Mesendoderm (in vitro differentiated cells): Measurements from ENCODE around the gene ACER1.
A peak's percentile ranks its signal among the peaks of the same experiment; 100 is the strongest.

ENCODE experiments used
- DNase-seq: peaks from one replicate; pipeline ENCODE4 v3.0.0; 2013
- H2AK5ac ChIP-seq: 2 replicates; pipeline ENCODE4 v1.6.1; 2013; ENCODE audit warnings: low read length, inconsistent platforms
- H2BK120ac ChIP-seq: 2 replicates; pipeline ENCODE4 v1.6.1; 2013; ENCODE audit warnings: low read depth, mild to moderate bottlenecking, low read length, moderate library complexity, mixed read lengths
- H2BK15ac ChIP-seq: replicated peaks from 2 replicates; pipeline ENCODE4 v1.6.1; 2013; ENCODE audit warnings: low read depth, mild to moderate bottlenecking, moderate library complexity
- H2BK5ac ChIP-seq: 2 replicates; pipeline ENCODE4 v1.6.1; 2013; ENCODE audit warnings: low read length, inconsistent platforms
- H3K18ac ChIP-seq: 2 replicates; pipeline ENCODE4 v1.6.1; 2013; ENCODE audit warnings: mild to moderate bottlenecking, low read length, mixed read lengths
- H3K23ac ChIP-seq: one replicate; pipeline ENCODE4 v1.6.1; 2013; ENCODE audit warnings: low read length
- H3K27ac ChIP-seq: 2 replicates; pipeline ENCODE4 v1.5.1; 2013; ENCODE audit warnings: low read depth, mild to moderate bottlenecking, inconsistent platforms, low read length, moderate library complexity
- H3K27me3 ChIP-seq: 2 replicates; pipeline ENCODE4 v1.6.1; 2013; ENCODE audit warnings: low read length, control low read depth, mild to moderate bottlenecking, inconsistent platforms; ENCODE audit not compliant: insufficient read depth, poor library complexity
- H3K36me3 ChIP-seq: 2 replicates; pipeline ENCODE4 v1.6.1; 2013; ENCODE audit warnings: low read length, inconsistent platforms; ENCODE audit not compliant: control insufficient read depth, insufficient read depth
- H3K4ac ChIP-seq: one replicate; pipeline ENCODE4 v1.6.1; 2013; ENCODE audit warnings: low read depth, mild to moderate bottlenecking, low read length, moderate library complexity
- H3K4me1 ChIP-seq: 2 replicates; pipeline ENCODE4 v1.6.1; 2013; ENCODE audit warnings: low read depth, low read length, inconsistent platforms; ENCODE audit not compliant: control insufficient read depth
- H3K4me2 ChIP-seq: 2 replicates; pipeline ENCODE4 v1.6.1; 2013; ENCODE audit warnings: low read length
- H3K4me3 ChIP-seq: 2 replicates; pipeline ENCODE4 v1.5.1; 2013; ENCODE audit warnings: mild to moderate bottlenecking, low read length
- H3K56ac ChIP-seq: one replicate; pipeline ENCODE4 v1.6.1; 2013; ENCODE audit warnings: low read length
- H3K79me1 ChIP-seq: 2 replicates; pipeline ENCODE4 v1.6.1; 2013; ENCODE audit warnings: low read length, inconsistent platforms
- H3K79me2 ChIP-seq: 2 replicates; pipeline ENCODE4 v1.6.1; 2013; ENCODE audit warnings: mild to moderate bottlenecking, low read length; ENCODE audit not compliant: control insufficient read depth, insufficient read depth
- H3K9ac ChIP-seq: 2 replicates; pipeline ENCODE4 v1.6.1; 2013; ENCODE audit warnings: low read length, inconsistent platforms
- H4K5ac ChIP-seq: one replicate; pipeline ENCODE4 v1.6.1; 2013; ENCODE audit warnings: low read length
- H4K8ac ChIP-seq: one replicate; pipeline ENCODE4 v1.6.1; 2013; ENCODE audit warnings: low read depth, mild to moderate bottlenecking, control low read depth, low read length, moderate library complexity
- WGBS: extraction: QIAGEN DNeasy Blood & Tissue Kit; methylation state at CpG from one replicate; pipeline ENCODE4 v1.1.7; 2013; ENCODE audit warnings: low lambda C conversion rate, missing lambda C conversion rate; ENCODE audit not compliant: insufficient coverage; ENCODE audit errors: extremely low coverage; 5-methylcytosine and 5-hydroxymethylcytosine counted together

The ACER1 gene

DNA sequence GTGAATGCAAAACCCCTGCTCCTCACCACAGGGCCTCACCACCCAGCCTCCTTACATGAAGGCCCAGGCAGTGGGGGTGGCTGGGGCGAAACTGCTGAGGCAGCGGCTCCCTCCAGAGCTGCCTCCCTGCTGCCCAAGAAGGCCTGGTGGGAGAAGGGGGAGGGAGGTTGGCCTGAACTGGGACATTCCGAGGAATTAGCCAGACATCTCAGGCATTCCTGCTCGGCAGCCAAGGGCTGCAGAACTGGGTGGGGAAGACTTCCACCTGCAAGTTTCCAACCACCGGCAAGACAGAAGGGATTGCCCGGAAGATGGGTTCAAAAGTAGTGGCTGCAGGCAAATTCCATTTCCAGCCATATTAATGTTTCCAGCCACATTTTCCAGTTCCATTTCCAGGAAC lies 44.6 kb upstream of the ACER1 start:
- Histone ChIP-seq H3K4me1 (peaks cover 3% of the 10 kb centered on the region), H3K56ac (no peak overlapping the region), H3K27ac (no peak overlapping the region), H3K4me2 (no peak overlapping the region), H3K9ac (no peak overlapping the region), H3K79me1 (no peaks in the 10 kb centered on the region), H3K27me3 (no peaks in the 10 kb centered on the region), H3K79me2 (no peaks in the 10 kb centered on the region), H2BK120ac (no peak overlapping the region), H3K18ac (no peak overlapping the region), H3K23ac (no peak overlapping the region), H3K36me3 (peaks cover 12% of the 10 kb centered on the region), H3K4me3 (no peak overlapping the region), H4K5ac (no peak overlapping the region), H2AK5ac (no peak overlapping the region), H2BK5ac (no peak overlapping the region), H4K8ac (no peak overlapping the region), H3K4ac (no peak overlapping the region), H2BK15ac (no peak overlapping the region)
- peak; percentile 88 for DNase-seq
- WGBS: no CpG with 5 or more reads among the region's 6 CpGs

DNA sequence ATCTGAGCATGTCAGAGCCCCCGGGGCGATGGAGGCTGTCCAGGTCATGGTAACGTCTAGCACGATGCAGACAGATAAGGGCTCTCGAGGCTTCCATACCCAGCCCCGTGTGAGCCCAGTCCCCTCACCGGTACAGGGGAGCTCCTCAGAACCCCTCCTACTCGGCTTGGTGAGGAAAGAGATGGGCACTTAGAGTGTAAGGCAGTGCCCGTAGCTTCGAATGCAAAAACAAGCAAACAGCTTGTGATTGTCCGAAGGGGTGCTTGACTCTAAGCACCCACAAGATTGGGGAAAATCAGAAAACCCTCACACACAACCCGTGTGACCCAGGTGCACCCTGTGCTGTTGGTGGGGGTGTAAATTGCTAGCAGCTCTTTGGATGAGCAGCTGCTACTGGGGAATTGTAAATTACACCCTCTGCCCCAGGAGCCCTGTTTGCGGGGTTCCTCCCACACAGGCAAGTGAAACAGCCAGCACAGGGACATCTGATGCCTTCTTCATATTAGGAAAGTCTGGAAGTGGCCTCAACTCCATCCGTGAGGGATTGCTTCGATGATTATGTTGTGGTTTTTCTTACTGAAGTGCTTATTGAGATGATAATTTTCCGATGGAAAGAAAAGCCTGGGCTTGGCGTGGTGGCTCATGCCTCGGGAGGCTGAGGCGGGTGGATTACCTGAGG lies 43.2 kb upstream of the ACER1 start:
- H3K79me2 ChIP-seq: no peaks in the 10 kb centered on the region
- no peak overlapping the region for H3K4me3 ChIP-seq
- DNase-seq: no peak
- no peak overlapping the region for H2BK15ac ChIP-seq
- H3K18ac ChIP-seq: no peak overlapping the region
- no peak overlapping the region for H2BK5ac ChIP-seq
- no peaks in the 10 kb centered on the region for H3K27me3 ChIP-seq
- H3K79me1 ChIP-seq: no peaks in the 10 kb centered on the region
- H4K5ac ChIP-seq: no peak overlapping the region
- H3K4ac ChIP-seq: no peak overlapping the region
- no peak overlapping the region for H2BK120ac ChIP-seq
- H4K8ac ChIP-seq: no peak overlapping the region
- no peak overlapping the region for H3K27ac ChIP-seq
- no peak overlapping the region for H3K4me2 ChIP-seq
- WGBS: no CpG with 5 or more reads among the region's 19 CpGs
- peaks cover 4% of the 10 kb centered on the region for H3K4me1 ChIP-seq
- H3K23ac ChIP-seq: no peak overlapping the region
- H3K36me3 ChIP-seq: peaks cover 12% of the 10 kb centered on the region
- H3K9ac ChIP-seq: no peak overlapping the region
- H2AK5ac ChIP-seq: no peak overlapping the region
- H3K56ac ChIP-seq: no peak overlapping the region

DNA sequence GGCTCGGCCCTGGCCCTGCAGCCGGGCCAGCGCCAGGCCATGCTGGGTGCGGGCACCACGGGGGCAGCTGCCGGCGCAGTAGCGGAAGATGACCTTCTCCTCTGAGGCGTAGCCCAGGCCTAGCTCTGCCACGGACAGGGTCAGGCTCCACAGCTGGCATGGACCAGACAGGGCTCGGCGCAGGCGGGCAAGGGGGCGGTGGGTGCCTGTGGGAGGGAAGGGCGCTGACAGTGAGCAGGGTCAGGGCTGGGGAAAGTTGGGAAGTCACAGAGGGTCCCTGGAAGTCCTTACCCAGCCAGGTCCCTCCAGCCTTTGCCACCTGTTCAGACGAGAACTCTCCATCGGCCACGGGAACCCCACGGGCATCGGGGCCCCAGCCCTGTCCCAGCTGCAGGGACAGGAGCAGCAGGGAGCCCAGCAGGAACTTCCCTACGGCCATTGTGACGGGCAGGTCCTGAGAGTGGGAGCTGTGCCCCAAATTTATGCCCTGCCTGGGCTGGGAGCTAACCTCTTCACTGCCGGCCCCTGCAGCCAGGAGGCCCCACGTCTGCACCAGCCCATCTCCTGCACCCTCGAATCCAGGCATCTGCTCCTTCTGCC lies 42.1 kb upstream of the ACER1 start, which contains the start of gene PSPN:
TSS of gene PSPN (minus strand) at position 523 of the 600 bp plus-strand sequence. CDS start at position 439, 84 bp downstream.
- WGBS: no CpG with 5 or more reads among the region's 25 CpGs
- H3K18ac ChIP-seq: no peak within 1 kb of the TSS

DNA sequence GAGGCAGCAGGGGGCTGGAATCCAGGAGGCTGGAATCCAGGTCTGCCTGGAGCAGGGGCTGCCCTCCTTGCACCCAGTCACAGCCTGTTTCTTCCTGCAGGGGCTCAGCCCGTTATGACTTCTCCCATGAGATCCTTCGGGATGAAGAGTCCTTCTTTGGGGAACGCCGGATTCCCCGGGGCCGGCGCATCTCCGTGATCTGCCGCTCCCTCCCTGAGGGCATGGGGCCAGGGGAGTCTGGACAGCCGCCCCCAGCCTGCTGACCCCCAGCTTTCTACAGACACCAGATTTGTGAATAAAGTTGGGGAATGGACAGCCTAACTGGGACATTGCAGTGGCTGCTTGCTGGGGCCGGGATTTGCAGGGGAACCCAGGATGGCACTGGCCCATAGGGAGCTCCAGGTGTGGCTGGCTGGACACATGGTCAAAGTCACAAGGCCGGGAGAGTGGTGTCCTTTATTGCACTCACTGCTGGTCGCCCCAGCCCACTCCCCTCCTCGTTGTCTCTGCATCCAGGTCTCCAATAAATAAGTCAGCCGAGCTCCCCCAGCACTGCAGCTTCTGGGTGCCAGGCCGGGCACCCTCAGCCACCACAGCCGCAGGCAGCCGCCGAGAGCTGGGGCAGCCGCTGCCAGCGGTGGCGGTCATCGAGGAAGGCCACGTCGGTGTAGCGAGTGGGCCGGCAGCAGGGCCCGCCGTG lies 41.4 kb upstream of the ACER1 start:
- WGBS: no CpG with 5 or more reads among the region's 29 CpGs
- Histone ChIP-seq H2BK5ac (no peak overlapping the region), H3K4ac (no peak overlapping the region), H2AK5ac (no peak overlapping the region), H2BK15ac (no peak overlapping the region), H3K18ac (no peak overlapping the region), H4K5ac (no peak overlapping the region), H3K27ac (no peak overlapping the region), H4K8ac (no peak overlapping the region), H3K4me2 (no peak overlapping the region), H3K79me2 (no peaks in the 10 kb centered on the region), H3K4me3 (no peak overlapping the region), H3K36me3 (peaks cover 3% of the 10 kb centered on the region), H3K4me1 (peaks cover 4% of the 10 kb centered on the region), H3K27me3 (no peaks in the 10 kb centered on the region), H2BK120ac (no peak overlapping the region), H3K9ac (no peak overlapping the region), H3K79me1 (no peaks in the 10 kb centered on the region), H3K23ac (no peak overlapping the region), H3K56ac (no peak overlapping the region)
- DNase-seq: no peak

More for the DNA sequence above, 42.1 kb upstream of the ACER1 start, which contains the start of gene PSPN:
- Histone ChIP-seq H2BK5ac (no peak within 1 kb of the TSS), H3K23ac (no peak within 1 kb of the TSS), H2BK15ac (no peak within 1 kb of the TSS), H3K4ac (no peak within 1 kb of the TSS), H3K79me2 (no peaks in the 10 kb centered on the region), H3K56ac (no peak within 1 kb of the TSS), H3K4me3 (no peak within 1 kb of the TSS), H3K27ac (no peak within 1 kb of the TSS), H3K9ac (no peak within 1 kb of the TSS), H3K36me3 (peaks cover 9% of the 10 kb centered on the region), H3K4me1 (peaks cover 4% of the 10 kb centered on the region), H2BK120ac (no peak within 1 kb of the TSS), H4K8ac (no peak within 1 kb of the TSS), H4K5ac (no peak within 1 kb of the TSS), H2AK5ac (no peak within 1 kb of the TSS), H3K27me3 (no peaks in the 10 kb centered on the region), H3K4me2 (no peak within 1 kb of the TSS), H3K79me1 (no peaks in the 10 kb centered on the region)
- no peak for DNase-seq

DNA sequence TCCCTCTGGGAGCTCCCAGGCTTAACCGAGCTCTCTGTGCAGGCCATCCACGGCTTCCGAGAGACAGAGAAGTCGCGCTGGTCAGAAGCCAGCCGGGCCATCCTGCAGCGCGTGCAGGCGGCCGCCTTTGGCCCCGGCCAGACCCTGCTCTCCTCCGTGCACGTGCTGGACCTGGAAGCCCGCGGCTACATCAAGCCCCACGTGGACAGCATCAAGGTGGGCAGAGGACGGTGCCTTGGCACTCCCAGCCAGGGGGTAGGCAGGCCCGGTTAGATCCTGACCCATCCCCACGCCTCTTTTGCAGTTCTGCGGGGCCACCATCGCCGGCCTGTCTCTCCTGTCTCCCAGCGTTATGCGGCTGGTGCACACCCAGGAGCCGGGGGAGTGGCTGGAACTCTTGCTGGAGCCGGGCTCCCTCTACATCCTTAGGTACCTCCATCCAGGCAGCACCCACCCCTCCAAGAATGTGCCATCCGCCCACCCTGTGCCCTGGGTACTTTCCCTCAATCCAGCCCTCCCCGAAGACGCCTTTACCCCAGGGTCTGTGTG lies 40.8 kb upstream of the ACER1 start:
- no peak overlapping the region for H3K18ac ChIP-seq
- H2BK5ac ChIP-seq: no peak overlapping the region
- peak overlapping the region; percentile 48 for H3K27ac ChIP-seq
- H4K8ac ChIP-seq: no peak overlapping the region
- WGBS: no CpG with 5 or more reads among the region's 29 CpGs
- no peak overlapping the region for H4K5ac ChIP-seq
- H3K23ac ChIP-seq: no peak overlapping the region
- no peaks in the 10 kb centered on the region for H3K36me3 ChIP-seq
- peak overlapping the region; percentile 68 for H3K9ac ChIP-seq
- DNase-seq: no peak
- no peak overlapping the region for H2BK15ac ChIP-seq
- no peaks in the 10 kb centered on the region for H3K79me2 ChIP-seq
- H3K79me1 ChIP-seq: no peaks in the 10 kb centered on the region
- no peaks in the 10 kb centered on the region for H3K27me3 ChIP-seq
- no peak overlapping the region for H3K4me2 ChIP-seq
- H2AK5ac ChIP-seq: peak overlapping the region; percentile 38
- H3K4me1 ChIP-seq: peaks cover 4% of the 10 kb centered on the region
- no peak overlapping the region for H3K4ac ChIP-seq
- no peak overlapping the region for H3K4me3 ChIP-seq
- H2BK120ac ChIP-seq: no peak overlapping the region
- peak overlapping the region; percentile 84 for H3K56ac ChIP-seq
